Measurements from ENCODE around the gene BAD. TPM values are rescaled to one million over a fixed set of nuclear protein-coding genes. Genes with fewer than 3 reads are reported as not detected.

Gene BAD
- total and polyA plus RNA-seq, 4 donors = 16.0 to 39.5 (median 30.2) TPM

DNA sequence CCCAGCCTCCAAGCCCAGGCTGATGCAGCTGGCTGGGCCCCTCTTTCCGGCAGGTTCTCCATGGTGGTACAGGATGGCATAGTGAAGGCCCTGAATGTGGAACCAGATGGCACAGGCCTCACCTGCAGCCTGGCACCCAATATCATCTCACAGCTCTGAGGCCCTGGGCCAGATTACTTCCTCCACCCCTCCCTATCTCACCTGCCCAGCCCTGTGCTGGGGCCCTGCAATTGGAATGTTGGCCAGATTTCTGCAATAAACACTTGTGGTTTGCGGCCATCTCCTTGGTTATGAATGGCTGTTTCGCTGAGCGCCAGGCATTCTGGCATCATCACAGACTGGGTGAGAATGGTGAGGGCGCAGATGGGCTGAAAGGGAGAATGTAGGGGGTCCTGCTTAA, 37.1 kb upstream of the BAD start:
- H3K9me3 ChIP-seq (ENCODE audit: control insufficient read depth in 4 of 4, low read length in 3 of 4) = no peaks in the 10 kb centered on the region
- no peak overlapping the region for H3K27ac ChIP-seq (ENCODE audit: low read depth in 1 of 2, low read length in 2 of 2)
- H3K27me3 ChIP-seq (ENCODE audit: control insufficient read depth in 4 of 4, insufficient read depth in 4 of 4, low read length in 3 of 4) = no peaks in the 10 kb centered on the region
- no peak overlapping the region for H3K4me3 ChIP-seq (ENCODE audit: low read depth in 1 of 3, low read length in 3 of 3)
- 82% methylated on average over 5 of the region's 5 CpGs for WGBS
- no peak for DNase-seq (ENCODE audit: low spot score)
- H3K9ac ChIP-seq (ENCODE audit: low read depth in 1 of 2, low read length in 2 of 2) = no peak overlapping the region
- H3K4me1 ChIP-seq (ENCODE audit: control insufficient read depth in 4 of 4, insufficient read depth in 4 of 4, low read length in 3 of 4) = peaks cover 5 to 12% (median 10%) of the 10 kb centered on the region in 4 donors
- TF ChIP-seq FOXA1 (IDR thresholded peaks at IDR 0.05) (no peak), RAD21 (IDR thresholded peaks at IDR 0.05) (no peak)
- H3K36me3 ChIP-seq (ENCODE audit: control insufficient read depth in 4 of 4, insufficient read depth in 3 of 4, low read depth in 1 of 4, low read length in 3 of 4) = peaks cover 0 to 18% (median 3%) of the 10 kb centered on the region in 4 donors

DNA sequence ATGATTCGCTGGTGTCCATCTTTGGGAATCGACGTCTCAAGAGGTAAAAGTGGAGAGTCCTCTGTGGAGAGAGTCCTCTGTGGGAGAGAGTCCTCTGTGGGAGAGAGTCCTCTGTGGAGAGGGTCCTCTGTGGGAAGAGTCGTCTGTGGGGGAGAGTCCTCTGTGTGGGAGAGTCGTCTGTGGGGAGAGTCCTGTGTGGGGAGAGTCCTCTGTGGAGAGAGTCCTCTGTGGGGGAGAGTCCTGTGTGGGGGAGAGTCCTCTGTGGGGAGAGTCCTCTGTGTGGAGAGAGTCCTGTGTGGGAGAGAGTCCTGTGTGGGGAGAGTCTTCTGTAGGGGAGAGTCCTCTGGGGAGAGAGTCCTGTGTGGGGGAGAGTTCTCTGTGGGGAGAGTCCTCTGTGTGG, 36.6 kb upstream of the BAD start:
- H3K4me3 ChIP-seq (ENCODE audit: low read depth in 1 of 3, low read length in 3 of 3) = no peak overlapping the region

More for the DNA sequence above, 36.6 kb upstream of the BAD start:
- Histone ChIP-seq H3K9me3 (ENCODE audit: control insufficient read depth in 4 of 4, low read length in 3 of 4) (no peaks in the 10 kb centered on the region), H3K36me3 (ENCODE audit: control insufficient read depth in 4 of 4, insufficient read depth in 3 of 4, low read depth in 1 of 4, low read length in 3 of 4) (peaks cover 0 to 22% (median 5%) of the 10 kb centered on the region in 4 donors), H3K4me1 (ENCODE audit: control insufficient read depth in 4 of 4, insufficient read depth in 4 of 4, low read length in 3 of 4) (peaks cover 5 to 17% (median 15%) of the 10 kb centered on the region in 4 donors), H3K27me3 (ENCODE audit: control insufficient read depth in 4 of 4, insufficient read depth in 4 of 4, low read length in 3 of 4) (no peaks in the 10 kb centered on the region), H3K9ac (ENCODE audit: low read depth in 1 of 2, low read length in 2 of 2) (no peak overlapping the region), H3K27ac (ENCODE audit: low read depth in 1 of 2, low read length in 2 of 2) (no peak overlapping the region)
- no peak for TF ChIP-seq HNF4A (conservative IDR thresholded peaks at IDR 0.05)
- no peak for TF ChIP-seq RXRA (IDR thresholded peaks at IDR 0.05)
- TF ChIP-seq FOXA1 (IDR thresholded peaks at IDR 0.05) = no peak
- TF ChIP-seq JUND (IDR thresholded peaks at IDR 0.05) = no peak
- no peak for TF ChIP-seq FOXA2 (IDR thresholded peaks at IDR 0.05)
- TF ChIP-seq SP1 (IDR thresholded peaks at IDR 0.05) = no peak
- TF ChIP-seq, protein P1, sequence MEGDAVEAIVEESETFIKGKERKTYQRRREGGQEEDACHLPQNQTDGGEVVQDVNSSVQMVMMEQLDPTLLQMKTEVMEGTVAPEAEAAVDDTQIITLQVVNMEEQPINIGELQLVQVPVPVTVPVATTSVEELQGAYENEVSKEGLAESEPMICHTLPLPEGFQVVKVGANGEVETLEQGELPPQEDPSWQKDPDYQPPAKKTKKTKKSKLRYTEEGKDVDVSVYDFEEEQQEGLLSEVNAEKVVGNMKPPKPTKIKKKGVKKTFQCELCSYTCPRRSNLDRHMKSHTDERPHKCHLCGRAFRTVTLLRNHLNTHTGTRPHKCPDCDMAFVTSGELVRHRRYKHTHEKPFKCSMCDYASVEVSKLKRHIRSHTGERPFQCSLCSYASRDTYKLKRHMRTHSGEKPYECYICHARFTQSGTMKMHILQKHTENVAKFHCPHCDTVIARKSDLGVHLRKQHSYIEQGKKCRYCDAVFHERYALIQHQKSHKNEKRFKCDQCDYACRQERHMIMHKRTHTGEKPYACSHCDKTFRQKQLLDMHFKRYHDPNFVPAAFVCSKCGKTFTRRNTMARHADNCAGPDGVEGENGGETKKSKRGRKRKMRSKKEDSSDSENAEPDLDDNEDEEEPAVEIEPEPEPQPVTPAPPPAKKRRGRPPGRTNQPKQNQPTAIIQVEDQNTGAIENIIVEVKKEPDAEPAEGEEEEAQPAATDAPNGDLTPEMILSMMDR (IDR thresholded peaks at IDR 0.05; ENCODE audit: low read depth, low read length, missing input control) = no peak
- TF ChIP-seq, protein P2, sequence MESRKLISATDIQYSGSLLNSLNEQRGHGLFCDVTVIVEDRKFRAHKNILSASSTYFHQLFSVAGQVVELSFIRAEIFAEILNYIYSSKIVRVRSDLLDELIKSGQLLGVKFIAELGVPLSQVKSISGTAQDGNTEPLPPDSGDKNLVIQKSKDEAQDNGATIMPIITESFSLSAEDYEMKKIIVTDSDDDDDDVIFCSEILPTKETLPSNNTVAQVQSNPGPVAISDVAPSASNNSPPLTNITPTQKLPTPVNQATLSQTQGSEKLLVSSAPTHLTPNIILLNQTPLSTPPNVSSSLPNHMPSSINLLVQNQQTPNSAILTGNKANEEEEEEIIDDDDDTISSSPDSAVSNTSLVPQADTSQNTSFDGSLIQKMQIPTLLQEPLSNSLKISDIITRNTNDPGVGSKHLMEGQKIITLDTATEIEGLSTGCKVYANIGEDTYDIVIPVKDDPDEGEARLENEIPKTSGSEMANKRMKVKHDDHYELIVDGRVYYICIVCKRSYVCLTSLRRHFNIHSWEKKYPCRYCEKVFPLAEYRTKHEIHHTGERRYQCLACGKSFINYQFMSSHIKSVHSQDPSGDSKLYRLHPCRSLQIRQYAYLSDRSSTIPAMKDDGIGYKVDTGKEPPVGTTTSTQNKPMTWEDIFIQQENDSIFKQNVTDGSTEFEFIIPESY (IDR thresholded peaks at IDR 0.05) = no peak
- TF ChIP-seq GABPA (IDR thresholded peaks at IDR 0.05 in 1 of 2, conservative IDR thresholded peaks at IDR 0.05 in 1 of 2) = no peak
- no peak for TF ChIP-seq TAF1 (conservative IDR thresholded peaks at IDR 0.05)
- TF ChIP-seq, protein P3, sequence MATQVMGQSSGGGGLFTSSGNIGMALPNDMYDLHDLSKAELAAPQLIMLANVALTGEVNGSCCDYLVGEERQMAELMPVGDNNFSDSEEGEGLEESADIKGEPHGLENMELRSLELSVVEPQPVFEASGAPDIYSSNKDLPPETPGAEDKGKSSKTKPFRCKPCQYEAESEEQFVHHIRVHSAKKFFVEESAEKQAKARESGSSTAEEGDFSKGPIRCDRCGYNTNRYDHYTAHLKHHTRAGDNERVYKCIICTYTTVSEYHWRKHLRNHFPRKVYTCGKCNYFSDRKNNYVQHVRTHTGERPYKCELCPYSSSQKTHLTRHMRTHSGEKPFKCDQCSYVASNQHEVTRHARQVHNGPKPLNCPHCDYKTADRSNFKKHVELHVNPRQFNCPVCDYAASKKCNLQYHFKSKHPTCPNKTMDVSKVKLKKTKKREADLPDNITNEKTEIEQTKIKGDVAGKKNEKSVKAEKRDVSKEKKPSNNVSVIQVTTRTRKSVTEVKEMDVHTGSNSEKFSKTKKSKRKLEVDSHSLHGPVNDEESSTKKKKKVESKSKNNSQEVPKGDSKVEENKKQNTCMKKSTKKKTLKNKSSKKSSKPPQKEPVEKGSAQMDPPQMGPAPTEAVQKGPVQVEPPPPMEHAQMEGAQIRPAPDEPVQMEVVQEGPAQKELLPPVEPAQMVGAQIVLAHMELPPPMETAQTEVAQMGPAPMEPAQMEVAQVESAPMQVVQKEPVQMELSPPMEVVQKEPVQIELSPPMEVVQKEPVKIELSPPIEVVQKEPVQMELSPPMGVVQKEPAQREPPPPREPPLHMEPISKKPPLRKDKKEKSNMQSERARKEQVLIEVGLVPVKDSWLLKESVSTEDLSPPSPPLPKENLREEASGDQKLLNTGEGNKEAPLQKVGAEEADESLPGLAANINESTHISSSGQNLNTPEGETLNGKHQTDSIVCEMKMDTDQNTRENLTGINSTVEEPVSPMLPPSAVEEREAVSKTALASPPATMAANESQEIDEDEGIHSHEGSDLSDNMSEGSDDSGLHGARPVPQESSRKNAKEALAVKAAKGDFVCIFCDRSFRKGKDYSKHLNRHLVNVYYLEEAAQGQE (IDR thresholded peaks at IDR 0.05) = no peak
- no peak for TF ChIP-seq EGR1 (IDR thresholded peaks at IDR 0.05; ENCODE audit: low read depth in 2 of 2)
- no peak for TF ChIP-seq NR2F2 (IDR thresholded peaks at IDR 0.05)
- TF ChIP-seq, protein P4, sequence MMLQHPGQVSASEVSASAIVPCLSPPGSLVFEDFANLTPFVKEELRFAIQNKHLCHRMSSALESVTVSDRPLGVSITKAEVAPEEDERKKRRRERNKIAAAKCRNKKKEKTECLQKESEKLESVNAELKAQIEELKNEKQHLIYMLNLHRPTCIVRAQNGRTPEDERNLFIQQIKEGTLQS (IDR thresholded peaks at IDR 0.05) = no peak
- TF ChIP-seq YY1 (IDR thresholded peaks at IDR 0.05) = no peak
- TF ChIP-seq, protein P5, sequence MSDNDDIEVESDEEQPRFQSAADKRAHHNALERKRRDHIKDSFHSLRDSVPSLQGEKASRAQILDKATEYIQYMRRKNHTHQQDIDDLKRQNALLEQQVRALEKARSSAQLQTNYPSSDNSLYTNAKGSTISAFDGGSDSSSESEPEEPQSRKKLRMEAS (IDR thresholded peaks at IDR 0.05) = no peak
- no peak for TF ChIP-seq HNF4G (IDR thresholded peaks at IDR 0.05)
- no peak for TF ChIP-seq RAD21 (IDR thresholded peaks at IDR 0.05)
- DNase-seq (ENCODE audit: low spot score) = no peak
- 85% methylated on average over 5 of the region's 5 CpGs for WGBS
